Inferior parietal cortex (tissue), 1 donor: ENCODE measurements around the gene IL7R.

Experiments
- DNase-seq: peaks from one replicate; pipeline ENCODE4 v3.0.0-alpha.2; 2016; ENCODE audit errors: extremely low spot score

Gene IL7R

DNA sequence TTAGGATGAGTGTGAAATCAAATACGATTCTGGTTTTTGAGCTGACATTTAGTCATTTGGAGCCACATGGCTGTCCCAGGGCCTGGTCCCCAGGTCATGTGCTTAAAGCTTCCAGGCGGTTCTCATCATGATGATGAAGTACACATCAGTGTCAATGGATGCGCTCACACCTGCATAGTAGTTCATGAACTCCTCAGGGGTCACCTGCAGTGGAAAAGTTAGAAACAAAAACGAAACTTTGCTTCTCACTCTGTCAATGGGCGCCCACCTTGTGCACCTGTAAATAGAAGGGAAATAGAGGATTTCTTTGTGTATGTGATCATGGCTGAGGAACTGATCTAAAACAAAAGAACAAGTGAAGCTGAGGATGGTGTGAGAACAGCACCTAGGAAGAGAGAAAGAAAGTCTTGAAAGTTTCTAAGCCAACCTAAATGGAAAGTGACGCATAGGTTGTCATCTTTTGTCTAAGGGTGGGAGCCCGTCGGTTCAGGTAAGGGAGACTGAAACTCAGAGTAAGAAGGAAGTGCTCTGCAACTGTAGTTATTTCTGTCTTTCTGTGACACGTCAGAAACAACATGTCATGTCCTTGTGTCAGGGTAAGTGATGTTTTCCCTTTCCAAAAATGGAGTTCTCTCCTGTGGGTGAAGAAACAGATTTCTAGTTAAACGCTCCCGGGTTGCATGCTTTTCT lies 47.9 kb downstream of the IL7R start:
- no peak for DNase-seq

- no peak for DNase-seq
Measured at GRCh38 chr5:35908228-35908627, 51.5 kb downstream of the IL7R start.

DNA sequence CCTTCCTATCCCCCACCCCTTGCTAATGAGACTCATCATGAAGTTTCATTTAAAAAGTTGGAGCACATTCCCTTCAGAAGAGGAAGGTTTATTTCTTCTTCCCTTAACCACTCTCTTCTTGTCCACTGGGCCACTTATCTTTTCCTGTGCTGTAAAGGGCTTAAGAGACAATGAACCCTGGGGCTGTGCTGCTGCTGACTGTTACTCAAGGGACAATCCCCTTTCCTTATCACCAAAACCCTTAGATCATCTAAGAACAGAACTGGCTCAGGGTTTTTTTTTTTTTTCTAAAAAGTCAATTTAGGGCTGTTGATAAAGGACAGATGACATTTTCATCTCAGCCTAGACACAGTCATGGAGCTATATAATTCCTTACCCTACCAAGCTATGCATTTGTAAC lies 52.1 kb downstream of the IL7R start:
- no peak for DNase-seq

GRCh38 chr5:35919191-35919590 lies 62.5 kb downstream of the IL7R start:
- DNase-seq = no peak

- no peak for DNase-seq
Measured at GRCh38 chr5:35920890-35921289, 64.2 kb downstream of the IL7R start.

- DNase-seq = no peak
Measured at GRCh38 chr5:35921930-35922329, 65.2 kb downstream of the IL7R start.

DNA sequence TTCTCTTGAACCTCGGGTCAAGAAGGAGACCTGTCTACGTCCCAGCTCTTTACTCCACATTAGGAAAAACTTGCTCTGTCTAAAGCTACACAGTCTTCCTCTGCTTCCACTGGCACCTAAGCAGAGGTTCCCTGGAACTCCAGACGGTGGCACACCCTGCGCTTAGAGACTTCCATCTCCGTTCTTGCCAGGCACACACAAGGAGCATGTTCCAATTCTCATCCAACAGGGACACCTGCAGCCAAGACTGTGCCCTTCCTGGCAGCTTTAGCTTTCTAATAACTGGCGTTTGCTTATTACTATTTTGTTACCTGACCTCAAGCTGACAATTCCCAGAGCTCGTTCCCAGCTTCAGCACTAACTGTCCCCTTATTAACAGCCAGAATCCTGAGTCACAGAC lies 65.8 kb downstream of the IL7R start:
- no peak for DNase-seq

DNA sequence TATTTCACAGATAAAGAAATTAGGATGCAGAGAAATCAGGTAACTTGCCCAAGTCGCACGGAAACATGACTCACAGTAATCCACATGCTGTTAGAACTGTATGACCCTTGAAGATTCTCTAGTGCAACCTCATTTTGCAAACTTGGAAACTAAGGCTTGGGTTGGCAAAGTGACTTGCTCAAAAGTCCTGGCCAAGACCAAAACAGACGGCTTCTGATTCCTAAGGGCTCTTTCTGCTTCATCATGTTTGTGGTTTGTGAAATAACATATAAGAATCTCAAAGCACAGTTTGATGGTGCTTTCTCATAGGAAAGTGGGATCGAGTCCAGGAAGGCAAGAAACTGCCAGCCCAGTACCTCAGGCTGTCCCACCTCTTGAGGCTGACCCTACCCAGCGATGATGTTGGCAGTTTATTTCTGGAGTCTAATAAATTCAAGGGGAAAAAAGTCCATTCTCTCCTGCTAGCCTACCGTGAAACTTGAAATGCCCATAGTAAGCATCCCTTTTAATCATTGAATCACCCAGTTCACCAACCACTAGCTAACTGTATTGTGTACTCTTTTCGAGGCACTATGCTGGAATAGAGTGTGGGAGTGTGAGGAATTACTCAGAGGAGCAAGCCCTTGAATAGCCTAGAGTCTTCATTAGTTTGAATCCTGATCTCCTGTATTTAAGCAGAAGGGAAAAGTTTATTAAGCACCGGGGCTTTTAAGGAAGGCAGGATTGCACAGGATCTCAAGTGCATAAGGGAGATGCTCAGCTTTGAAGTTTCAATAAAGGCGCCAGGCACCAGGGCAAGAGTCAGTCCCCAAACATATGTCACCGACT lies 67.6 kb downstream of the IL7R start:
- DNase-seq = no peak

- DNase-seq = peak; percentile 73
Measured at GRCh38 chr5:35924950-35925722, 68.4 kb downstream of the IL7R start.

GRCh38 chr5:35926389-35927051 lies 69.8 kb downstream of the IL7R start:
- DNase-seq = peak; percentile 85
